Measurements from ENCODE around the gene SLC22A4.

- TF ChIP-seq POLR2A (IDR thresholded peaks at IDR 0.05; ENCODE audit: low read depth, low read length) (no peak), POLR2AphosphoS5 (IDR thresholded peaks at IDR 0.05; ENCODE audit: low read depth, low read length) (no peak)
These were observed 83.5 kb downstream of the SLC22A4 start for GRCh38 chr5:132377738-132378137.
